Hepatocyte (in vitro differentiated cells): Measurements from ENCODE around the gene LEMD1. TPM values are rescaled to one million over a fixed set of nuclear protein-coding genes. Genes with fewer than 3 reads are reported as not detected.
"Not testable (repeated sequence)": the region's sequence is repeated elsewhere in the genome, so short reads cannot be mapped to it uniquely, and the experiment has no call there.

ENCODE experiments used
- DNase-seq: peaks from one replicate; pipeline ENCODE4 v3.0.0-alpha.2; 2016; ENCODE audit warnings: low spot score
- H2AFZ ChIP-seq: fragments of 200-600 bp; sonication (generic); 2 replicates; pipeline ENCODE4 v1.6.0; 2016; ENCODE audit warnings: antibody characterized with exemption, mild to moderate bottlenecking
- H3K27ac ChIP-seq: fragments of 200-600 bp; sonication (generic); 2 replicates; pipeline ENCODE4 v1.5.1; 2016; ENCODE audit warnings: mild to moderate bottlenecking
- H3K27me3 ChIP-seq: fragments of 200-600 bp; sonication (generic); 2 replicates; pipeline ENCODE4 v1.6.1; 2016
- H3K36me3 ChIP-seq: fragments of 200-600 bp; sonication (generic); replicated peaks from 2 replicates; pipeline ENCODE4 v1.5.1; 2016; ENCODE audit warnings: low read depth; ENCODE audit not compliant: insufficient read depth
- H3K4me1 ChIP-seq: fragments of 200-600 bp; sonication (generic); 2 replicates; pipeline ENCODE4 v1.5.1; 2016; ENCODE audit warnings: mild to moderate bottlenecking, moderate library complexity; ENCODE audit not compliant: insufficient read depth
- H3K4me2 ChIP-seq: fragments of 200-600 bp; sonication (generic); 2 replicates; pipeline ENCODE4 v1.6.0; 2016
- H3K4me3 ChIP-seq: fragments of 200-600 bp; sonication (generic); 2 replicates; pipeline ENCODE4 v1.5.1; 2016; ENCODE audit warnings: mild to moderate bottlenecking
- H3K79me2 ChIP-seq: fragments of 200-600 bp; sonication (generic); 2 replicates; pipeline ENCODE4 v1.6.0; 2017; ENCODE audit warnings: mild to moderate bottlenecking
- H3K9me2 ChIP-seq: fragments of 200-600 bp; sonication (generic); replicated peaks from 2 replicates; pipeline ENCODE4 v1.6.0; 2017; ENCODE audit warnings: mild to moderate bottlenecking; ENCODE audit not compliant: insufficient read depth
- H3K9me3 ChIP-seq: fragments of 200-600 bp; sonication (generic); 2 replicates; pipeline ENCODE4 v1.5.1; 2016; ENCODE audit warnings: low read depth, mild to moderate bottlenecking
- H4K20me1 ChIP-seq: fragments of 200-600 bp; sonication (generic); 2 replicates; pipeline ENCODE4 v1.6.0; 2016; ENCODE audit warnings: mild to moderate bottlenecking; ENCODE audit not compliant: insufficient read depth, poor library complexity, severe bottlenecking
- EZH2 ChIP-seq: fragments of 200-600 bp; sonication (generic); IDR thresholded peaks from 2 replicates; pipeline ENCODE4 v1.6.1; 2016; ENCODE audit warnings: antibody characterized with exemption, mild to moderate bottlenecking, borderline replicate concordance
- EZH2phosphoT487 ChIP-seq: fragments of 200-600 bp; sonication (generic); IDR thresholded peaks from one replicate; pipeline ENCODE4 v1.6.1; 2018; ENCODE audit warnings: antibody characterized with exemption, mild to moderate bottlenecking, low read depth, moderate library complexity; ENCODE audit not compliant: unreplicated experiment, severe bottlenecking
- WGBS: methylation state at CpG from one replicate; pipeline ENCODE4 v1.1.6; 2016; ENCODE audit warnings: low lambda C conversion rate; ENCODE audit errors: missing lambda C conversion rate; 5-methylcytosine and 5-hydroxymethylcytosine counted together
- polyA plus RNA-seq: library from polyadenylated mRNA; unstranded; fragments of >200 nt; fragmentation: Nextera tagmentation; extraction: Ambion mirVana; gene quantifications from 2 replicates; pipeline ENCODE4 v1.2.1, GENCODE V29; 2016
- total RNA-seq: library from RNA; depleted of rRNA; stranded (reverse); fragments of >200 nt; gene quantifications from 2 replicates; pipeline ENCODE4 v1.2.3, GENCODE V29; 2014
- TF ChIP-seq, protein P1 (sequence below): fragments of 200-600 bp; sonication (generic); IDR thresholded peaks from 2 replicates; pipeline ENCODE4 v1.5.1; 2016; ENCODE audit warnings: antibody characterized with exemption, mild to moderate bottlenecking; ENCODE audit not compliant: poor library complexity

Gene LEMD1
- total and polyA plus RNA-seq, 2 experiments from 2014 or later, result 0.35 to 2.4 TPM

DNA sequence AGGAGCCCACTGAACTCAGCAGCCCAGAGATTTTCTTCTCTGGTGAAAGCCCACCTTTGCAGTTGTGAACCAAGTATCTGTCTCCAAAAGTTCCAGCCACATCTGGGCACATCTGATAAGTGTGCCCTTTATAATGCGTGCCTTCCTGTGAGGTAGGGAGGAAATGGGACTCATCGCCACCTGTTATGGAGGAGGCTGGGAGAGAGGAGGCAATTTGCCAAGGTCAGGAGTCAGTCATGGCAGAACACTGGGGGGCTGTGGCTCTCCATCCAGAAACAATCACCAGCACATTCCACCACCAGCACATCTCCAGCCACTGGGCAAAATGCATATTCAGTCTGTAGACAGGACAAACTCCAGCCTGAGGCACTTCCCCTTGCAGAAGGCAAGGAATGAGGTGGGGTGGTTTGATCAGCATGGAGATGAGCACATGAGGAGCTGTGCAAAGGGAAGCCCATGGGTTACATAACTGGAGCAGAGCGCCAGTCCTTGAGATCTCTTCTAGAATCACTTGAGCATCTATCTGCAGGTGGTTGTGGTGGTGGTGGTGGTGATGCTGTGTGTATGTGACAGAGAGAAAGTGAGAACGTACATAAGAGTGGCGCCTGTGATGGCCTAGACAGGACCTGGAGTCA lies 15.0 kb upstream of the LEMD1 start:
- Histone ChIP-seq H3K4me1 (peaks cover 31% of the 10 kb centered on the region), H3K4me2 (no peak overlapping the region), H4K20me1 (no peaks in the 10 kb centered on the region), H2AFZ (no peak overlapping the region), H3K27me3 (peaks cover 38% of the 10 kb centered on the region), H3K4me3 (no peak overlapping the region), H3K36me3 (no peaks in the 10 kb centered on the region), H3K27ac (no peak overlapping the region), H3K9me2 (no peaks in the 10 kb centered on the region), H3K79me2 (no peaks in the 10 kb centered on the region), H3K9me3 (no peaks in the 10 kb centered on the region)
- no peak for DNase-seq
- WGBS, result 95% methylated on average over 5 of the region's 5 CpGs
- TF ChIP-seq EZH2, result no peak
- no peak for TF ChIP-seq EZH2phosphoT487
- TF ChIP-seq, protein P1, sequence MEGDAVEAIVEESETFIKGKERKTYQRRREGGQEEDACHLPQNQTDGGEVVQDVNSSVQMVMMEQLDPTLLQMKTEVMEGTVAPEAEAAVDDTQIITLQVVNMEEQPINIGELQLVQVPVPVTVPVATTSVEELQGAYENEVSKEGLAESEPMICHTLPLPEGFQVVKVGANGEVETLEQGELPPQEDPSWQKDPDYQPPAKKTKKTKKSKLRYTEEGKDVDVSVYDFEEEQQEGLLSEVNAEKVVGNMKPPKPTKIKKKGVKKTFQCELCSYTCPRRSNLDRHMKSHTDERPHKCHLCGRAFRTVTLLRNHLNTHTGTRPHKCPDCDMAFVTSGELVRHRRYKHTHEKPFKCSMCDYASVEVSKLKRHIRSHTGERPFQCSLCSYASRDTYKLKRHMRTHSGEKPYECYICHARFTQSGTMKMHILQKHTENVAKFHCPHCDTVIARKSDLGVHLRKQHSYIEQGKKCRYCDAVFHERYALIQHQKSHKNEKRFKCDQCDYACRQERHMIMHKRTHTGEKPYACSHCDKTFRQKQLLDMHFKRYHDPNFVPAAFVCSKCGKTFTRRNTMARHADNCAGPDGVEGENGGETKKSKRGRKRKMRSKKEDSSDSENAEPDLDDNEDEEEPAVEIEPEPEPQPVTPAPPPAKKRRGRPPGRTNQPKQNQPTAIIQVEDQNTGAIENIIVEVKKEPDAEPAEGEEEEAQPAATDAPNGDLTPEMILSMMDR, result no peak

DNA sequence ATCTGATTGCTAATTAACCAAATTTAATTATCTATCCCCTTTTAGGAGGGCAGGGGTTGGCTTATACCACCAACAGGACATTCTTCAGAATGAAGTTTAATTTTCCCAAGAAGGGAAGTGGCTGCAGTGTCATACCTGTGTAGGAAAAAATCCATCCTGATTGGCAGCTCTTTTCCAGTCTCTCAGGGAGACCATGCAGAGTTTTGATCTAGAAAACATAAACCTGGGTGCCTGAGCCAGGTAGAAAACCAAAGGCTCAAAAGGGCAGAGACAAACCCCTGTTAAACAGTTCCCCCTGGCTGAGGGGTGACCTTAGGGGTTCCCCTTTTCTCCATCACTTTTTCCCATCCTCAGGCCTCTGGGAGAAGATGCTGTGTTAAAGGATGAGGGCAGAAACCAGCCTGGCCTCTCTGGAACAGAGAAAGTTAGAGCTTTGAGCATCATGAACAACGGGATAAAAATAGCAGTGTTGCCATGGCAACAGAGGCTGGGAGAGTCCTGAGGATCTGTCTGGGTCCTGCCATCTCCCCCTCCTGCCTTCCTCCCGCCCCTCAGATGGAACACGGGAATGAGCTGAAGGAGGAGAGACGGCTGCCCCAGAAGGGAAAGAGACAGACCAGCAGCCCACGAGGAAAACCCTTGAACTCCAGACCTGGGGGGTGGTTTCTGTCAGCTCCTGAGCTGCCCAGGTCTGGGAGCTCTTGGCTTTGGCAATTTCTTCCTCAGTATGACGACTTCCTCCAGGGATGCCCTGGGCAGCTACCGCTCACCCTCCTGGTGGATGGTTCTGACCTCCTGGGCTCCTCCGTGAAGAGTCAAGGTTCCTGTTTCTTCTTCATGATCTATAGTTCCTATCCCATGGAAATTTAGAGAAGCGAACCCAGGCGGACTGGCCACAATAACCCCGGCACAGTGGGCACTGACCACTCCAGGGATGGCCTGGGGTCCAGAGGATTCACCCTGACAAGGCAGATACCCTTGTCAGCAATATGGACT lies 14.0 kb upstream of the LEMD1 start:
- H3K9me2 ChIP-seq, result no peaks in the 10 kb centered on the region
- no peaks in the 10 kb centered on the region for H3K36me3 ChIP-seq

GRCh38 chr1:205434738-205435137 lies 12.9 kb upstream of the LEMD1 start:
- H3K4me2 ChIP-seq, result peak overlapping the region; percentile 21
- H3K4me1 ChIP-seq, result peaks cover 11% of the 10 kb centered on the region
- no peaks in the 10 kb centered on the region for H3K36me3 ChIP-seq
- peak; percentile 98 for TF ChIP-seq EZH2phosphoT487
- TF ChIP-seq, protein P1, result no peak
- DNase-seq, result no peak
- no peaks in the 10 kb centered on the region for H3K79me2 ChIP-seq
- H3K27ac ChIP-seq, result no peak overlapping the region
- H4K20me1 ChIP-seq, result no peaks in the 10 kb centered on the region
- H3K9me2 ChIP-seq, result no peaks in the 10 kb centered on the region
- H2AFZ ChIP-seq, result no peak overlapping the region
- WGBS, result 26% methylated on average over 6 of the region's 6 CpGs
- H3K27me3 ChIP-seq, result peaks cover 40% of the 10 kb centered on the region
- no peaks in the 10 kb centered on the region for H3K9me3 ChIP-seq
- no peak overlapping the region for H3K4me3 ChIP-seq

More for the DNA sequence above, 14.0 kb upstream of the LEMD1 start:
- Histone ChIP-seq H3K27ac (no peak overlapping the region), H2AFZ (no peak overlapping the region), H3K27me3 (peaks cover 40% of the 10 kb centered on the region), H3K4me1 (peaks cover 23% of the 10 kb centered on the region), H4K20me1 (no peaks in the 10 kb centered on the region), H3K4me2 (no peak overlapping the region), H3K4me3 (no peak overlapping the region), H3K79me2 (no peaks in the 10 kb centered on the region), H3K9me3 (no peaks in the 10 kb centered on the region)
- TF ChIP-seq, protein P1, result no peak
- TF ChIP-seq EZH2, result no peak
- TF ChIP-seq EZH2phosphoT487, result no peak
- 59% methylated on average over 11 of the region's 11 CpGs for WGBS
- DNase-seq, result no peak

DNA sequence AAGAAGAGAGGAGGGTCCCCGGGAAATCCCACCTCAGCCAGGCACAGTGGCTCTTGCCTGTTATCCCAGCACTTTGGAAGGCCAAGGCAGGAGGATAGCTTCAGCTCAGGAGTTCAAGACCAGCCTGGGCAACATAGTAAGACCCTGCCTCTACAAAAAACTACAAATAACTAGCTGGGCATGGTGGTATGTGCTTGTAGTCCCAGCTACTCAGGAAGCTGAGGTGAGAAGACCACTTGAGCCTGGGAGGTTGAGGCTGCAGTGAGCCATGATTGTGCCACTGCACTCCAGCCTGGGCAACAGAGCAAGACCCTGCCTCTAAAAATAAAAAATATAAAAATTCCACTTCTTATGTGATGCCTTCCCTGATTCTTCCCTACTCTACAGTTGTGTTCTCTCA lies 10.8 kb upstream of the LEMD1 start:
- not testable (repeated sequence) for H3K9me2 ChIP-seq, H3K36me3 ChIP-seq, H3K79me2 ChIP-seq, H3K27ac ChIP-seq, DNase-seq, H3K4me2 ChIP-seq, H2AFZ ChIP-seq, H3K9me3 ChIP-seq, H4K20me1 ChIP-seq, H3K4me3 ChIP-seq, H3K4me1 ChIP-seq
- 53% methylated on average over 1 of the region's 1 CpG for WGBS
- peaks cover 54% of the 10 kb centered on the region for H3K27me3 ChIP-seq
